Testis (tissue), 3 donors: ENCODE data around the gene HLCS. TPM values are rescaled to one million over a fixed set of nuclear protein-coding genes. Genes with fewer than 3 reads are reported as not detected.

Experiments
- DNase-seq: peaks from one replicate; pipeline ENCODE4 v3.0.0-alpha.2; 2019
- H3K27ac ChIP-seq, 2 donors: fragments of 200-600 bp; sonication (generic); one replicate each; pipeline ENCODE4 v1.5.1; 2019
- H3K27me3 ChIP-seq: fragments of 200-600 bp; sonication (generic); one replicate; pipeline ENCODE4 v1.5.1; 2019
- H3K36me3 ChIP-seq: fragments of 200-600 bp; sonication (generic); one replicate; pipeline ENCODE4 v1.5.1; 2017; ENCODE audit warnings: low read depth; ENCODE audit errors: missing control alignments
- H3K4me1 ChIP-seq: fragments of 200-600 bp; sonication (generic); one replicate; pipeline ENCODE4 v1.5.1; 2019
- H3K4me3 ChIP-seq, 2 donors: fragments of 200-600 bp; sonication (generic); one replicate each; pipeline ENCODE4 v1.5.1; 2017 to 2019
- H3K9me3 ChIP-seq: fragments of 200-600 bp; sonication (generic); one replicate; pipeline ENCODE4 v1.5.1; 2017
- POLR2A ChIP-seq: fragments of 450-650 bp; IDR thresholded peaks from one replicate; pipeline ENCODE4 v1.6.1; 2017; ENCODE audit warnings: antibody characterized with exemption, mild to moderate bottlenecking, moderate library complexity
- WGBS, 2 donors: methylation state at CpG; one replicate each; pipeline ENCODE4 v1.1.5; 2018; 5-methylcytosine and 5-hydroxymethylcytosine counted together
- intact Hi-C: fragments of 100-400 bp; cut with DNase I; formaldehyde crosslinking; loops from one replicate; pipeline ENCODE4 v1.15.1; 2023; ENCODE audit warnings: low total_unique reads
- polyA plus RNA-seq: library from polyadenylated mRNA; stranded (reverse); fragments of 350-450 nt; fragmentation: Illumina TruSeq; extraction: RNeasy Lipid Tissue Mini Kit (QIAGEN cat#74804); gene quantifications from one replicate; pipeline ENCODE4 v1.2.3, GENCODE V29; 2014; ENCODE audit warnings: low read depth, low replicate concordance; ENCODE audit not compliant: insufficient read depth
- total RNA-seq, 2 donors: library from RNA; depleted of rRNA; stranded (reverse); fragments of >200 nt; gene quantifications; one replicate each; pipeline ENCODE4 v1.2.3, GENCODE V29; 2016
- TF ChIP-seq, protein P1 (sequence below), 3 experiments: fragments of 450-650 bp in 2 of 3; fragments of 200-600 bp in 1 of 3; sonication (generic) in 1 of 3; IDR thresholded peaks; one replicate each; pipeline ENCODE4 v1.5.1; 2016 to 2019; ENCODE audit warnings: antibody characterized with exemption in 3 of 3, mild to moderate bottlenecking in 2 of 3, moderate library complexity in 1 of 3

HLCS gene
- total and polyA plus RNA-seq, 3 donors from 2014 or later: 19.5 to 38.1 (median 30.1) TPM

DNA sequence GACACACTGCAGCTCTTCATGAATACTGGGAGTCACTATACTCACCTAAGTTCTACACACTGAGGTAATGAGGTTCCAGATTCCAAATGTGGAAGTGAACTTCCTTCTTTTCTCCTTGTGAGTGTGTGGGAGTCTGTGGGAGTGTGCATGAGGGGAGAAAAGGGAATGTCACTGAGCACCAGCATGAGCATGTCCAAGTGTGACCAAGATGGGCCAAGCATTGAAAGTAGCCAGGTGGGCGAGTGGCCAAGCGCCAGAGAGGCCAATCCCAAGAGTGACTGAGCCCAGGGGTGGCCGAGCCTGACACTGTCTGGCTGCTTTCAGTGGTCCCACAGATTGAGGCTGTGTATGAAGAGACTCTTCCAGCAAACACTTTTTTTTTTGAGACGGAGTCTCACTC lies 132.3 kb downstream of the HLCS start:
- Histone ChIP-seq H3K9me3 (no peaks in the 10 kb centered on the region), H3K4me3 (no peak overlapping the region), H3K27ac (no peak overlapping the region), H3K36me3 (no peaks in the 10 kb centered on the region), H3K4me1 (no peaks in the 10 kb centered on the region), H3K27me3 (no peaks in the 10 kb centered on the region)
- DNase-seq: no peak
- 91 to 92% methylated on average over 4 of the region's 4 CpGs for whole genome bisulfite sequencing, 2 donors
- intact Hi-C loops: no loop called here
- TF ChIP-seq, protein P1, sequence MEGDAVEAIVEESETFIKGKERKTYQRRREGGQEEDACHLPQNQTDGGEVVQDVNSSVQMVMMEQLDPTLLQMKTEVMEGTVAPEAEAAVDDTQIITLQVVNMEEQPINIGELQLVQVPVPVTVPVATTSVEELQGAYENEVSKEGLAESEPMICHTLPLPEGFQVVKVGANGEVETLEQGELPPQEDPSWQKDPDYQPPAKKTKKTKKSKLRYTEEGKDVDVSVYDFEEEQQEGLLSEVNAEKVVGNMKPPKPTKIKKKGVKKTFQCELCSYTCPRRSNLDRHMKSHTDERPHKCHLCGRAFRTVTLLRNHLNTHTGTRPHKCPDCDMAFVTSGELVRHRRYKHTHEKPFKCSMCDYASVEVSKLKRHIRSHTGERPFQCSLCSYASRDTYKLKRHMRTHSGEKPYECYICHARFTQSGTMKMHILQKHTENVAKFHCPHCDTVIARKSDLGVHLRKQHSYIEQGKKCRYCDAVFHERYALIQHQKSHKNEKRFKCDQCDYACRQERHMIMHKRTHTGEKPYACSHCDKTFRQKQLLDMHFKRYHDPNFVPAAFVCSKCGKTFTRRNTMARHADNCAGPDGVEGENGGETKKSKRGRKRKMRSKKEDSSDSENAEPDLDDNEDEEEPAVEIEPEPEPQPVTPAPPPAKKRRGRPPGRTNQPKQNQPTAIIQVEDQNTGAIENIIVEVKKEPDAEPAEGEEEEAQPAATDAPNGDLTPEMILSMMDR (IDR thresholded peaks at IDR 0.05): no peak
- TF ChIP-seq POLR2A: no peak

DNA sequence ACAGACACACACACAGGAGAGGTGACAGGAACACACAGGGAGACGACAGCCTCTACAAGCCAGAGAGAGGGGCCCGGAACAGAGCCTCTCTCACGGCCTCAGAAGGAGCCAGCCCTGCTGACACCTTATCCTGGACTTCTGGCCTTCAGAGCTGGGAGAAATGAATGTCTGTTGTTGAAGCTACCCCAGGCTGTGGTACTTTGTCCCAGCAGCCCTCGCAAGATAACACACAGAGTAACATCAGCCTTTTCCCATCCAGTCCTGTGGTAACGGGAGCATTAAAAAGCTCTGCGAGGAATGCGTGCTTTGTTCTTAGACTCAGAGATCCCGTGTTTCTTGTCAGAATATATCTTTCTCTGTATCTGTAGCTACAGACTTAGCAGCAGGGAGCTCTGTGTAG lies 136.4 kb downstream of the HLCS start:
- no peaks in the 10 kb centered on the region for H3K4me1 ChIP-seq
- H3K9me3 ChIP-seq: no peaks in the 10 kb centered on the region
- DNase-seq: no peak
- intact Hi-C loops: no loop called here
- H3K36me3 ChIP-seq: no peaks in the 10 kb centered on the region
- no peak for TF ChIP-seq POLR2A
- TF ChIP-seq, protein P1 (IDR thresholded peaks at IDR 0.05): no peak
- 75 to 80% methylated on average over 8 of the region's 8 CpGs for WGBS, 2 donors
- no peaks in the 10 kb centered on the region for H3K27me3 ChIP-seq
- no peak overlapping the region for H3K4me3 ChIP-seq
- no peak overlapping the region for H3K27ac ChIP-seq

DNA sequence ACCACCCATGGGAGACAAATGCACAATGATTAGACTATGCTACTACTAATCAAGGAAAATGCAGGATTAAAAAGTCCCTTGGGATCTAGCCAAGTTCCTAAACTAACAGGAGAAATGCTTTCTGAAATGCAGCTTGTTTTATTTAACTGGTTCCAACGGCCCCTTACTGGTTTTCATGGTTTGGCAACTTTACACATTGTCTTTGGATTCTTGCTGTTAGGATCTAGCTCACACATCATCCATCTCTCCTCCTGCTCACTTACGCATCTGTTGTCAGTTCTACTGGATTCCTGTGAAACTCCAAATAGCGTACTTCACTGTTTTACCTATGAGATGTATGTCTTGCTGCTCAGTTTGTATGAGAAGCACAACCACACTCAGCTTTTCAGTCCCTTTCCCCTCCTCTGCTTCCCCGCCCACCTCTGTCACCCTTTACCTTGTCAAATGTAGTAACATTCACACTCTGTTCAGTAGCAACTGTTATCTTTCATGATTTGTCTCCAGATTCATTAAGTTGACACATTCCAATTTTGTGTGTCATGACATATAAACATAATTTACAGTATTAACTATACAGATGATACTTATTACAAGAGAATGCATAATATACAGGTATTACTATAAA lies 137.5 kb downstream of the HLCS start:
- DNase-seq: no peak
- TF ChIP-seq, protein P1 (IDR thresholded peaks at IDR 0.05): no peak
- TF ChIP-seq POLR2A: no peak
- Histone ChIP-seq H3K36me3 (no peaks in the 10 kb centered on the region), H3K27me3 (no peaks in the 10 kb centered on the region), H3K27ac (no peak overlapping the region), H3K4me3 (no peak overlapping the region), H3K4me1 (no peaks in the 10 kb centered on the region), H3K9me3 (no peaks in the 10 kb centered on the region)
- 78 to 79% methylated on average over 4 of the region's 4 CpGs for WGBS, 2 donors
- intact Hi-C loops: no loop called here

DNA sequence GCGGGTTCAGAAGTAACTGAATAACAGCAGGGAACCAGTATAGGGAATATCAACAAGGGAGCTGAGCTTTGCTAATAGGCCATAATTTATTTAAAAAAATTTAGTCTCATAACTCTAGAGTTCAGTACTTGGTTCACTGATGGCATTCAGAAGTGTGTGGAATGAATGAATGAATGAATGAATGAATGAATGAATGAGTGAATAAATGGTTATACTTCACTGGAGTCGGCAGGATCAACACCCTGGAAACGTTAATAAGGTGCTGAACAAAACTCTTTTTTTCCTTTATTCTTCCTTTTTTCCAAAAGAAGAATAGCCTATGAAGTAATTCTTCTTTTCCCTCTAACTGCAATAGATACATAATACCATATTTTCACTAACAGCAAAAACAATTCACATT lies 138.3 kb downstream of the HLCS start:
- intact Hi-C loops: no loop called here
- H3K36me3 ChIP-seq: no peaks in the 10 kb centered on the region
- no peak overlapping the region for H3K27ac ChIP-seq

More for the DNA sequence above, 138.3 kb downstream of the HLCS start:
- H3K4me3 ChIP-seq: no peak overlapping the region
- WGBS, 2 donors: 94 to 95% methylated on average over 3 of the region's 3 CpGs
- no peaks in the 10 kb centered on the region for H3K9me3 ChIP-seq
- H3K4me1 ChIP-seq: no peaks in the 10 kb centered on the region
- H3K27me3 ChIP-seq: no peaks in the 10 kb centered on the region
- DNase-seq: no peak
- TF ChIP-seq POLR2A: no peak
- TF ChIP-seq, protein P1 (IDR thresholded peaks at IDR 0.05): no peak
